GM19023 (cell line): ENCODE results near the gene SLC25A6.
"Not testable (repeated sequence)": the region's sequence is repeated elsewhere in the genome, so short reads cannot be mapped to it uniquely, and the experiment has no call there.

Experiments
- ATAC-seq: cut with Tn5 transposase; IDR thresholded peaks from one replicate; pipeline ENCODE4 v1.9.1; 2021; ENCODE audit warnings: mild to moderate bottlenecking, moderate library complexity; ENCODE audit not compliant: unreplicated experiment

The SLC25A6 gene

DNA sequence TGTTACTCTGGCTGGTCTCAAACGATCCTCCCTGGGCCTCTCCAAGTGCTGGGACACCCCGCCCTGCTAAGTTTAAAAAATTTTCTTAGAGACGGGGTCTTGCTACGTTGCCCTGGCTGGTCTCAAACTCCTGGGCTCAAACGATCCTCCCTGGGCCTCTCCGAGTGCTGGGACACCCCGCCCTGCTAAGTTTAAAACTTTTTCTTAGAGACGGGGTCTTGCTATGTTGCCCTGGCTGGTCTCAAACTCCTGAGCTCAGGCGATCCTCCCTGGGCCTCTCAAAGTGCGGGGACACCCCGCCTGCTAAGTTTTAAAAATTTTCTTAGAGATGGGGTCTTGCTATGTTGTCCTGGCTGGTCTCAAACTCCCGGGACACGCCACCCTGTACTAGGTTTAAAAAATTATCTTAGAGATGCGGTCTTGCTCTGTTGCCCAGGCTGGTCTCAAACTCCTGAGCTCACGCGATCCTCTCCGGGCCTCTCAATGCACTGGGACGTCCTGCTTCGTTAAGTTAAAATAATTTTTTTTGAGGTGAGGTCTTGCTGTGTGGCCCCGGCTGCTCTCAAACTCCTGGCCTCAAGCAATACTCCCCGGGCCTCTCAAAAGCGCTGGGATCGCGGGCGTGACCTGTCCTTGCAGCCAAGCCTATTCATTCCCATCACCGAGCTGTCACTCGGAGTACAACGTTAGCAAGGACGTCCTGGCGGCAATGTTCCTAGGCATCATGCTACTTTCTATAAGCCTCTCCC is 1.1 kb downstream of the SLC25A6 start:
- ATAC-seq = no peak

GRCh38 chrX:1389993-1390285 is 2.0 kb downstream of the SLC25A6 start:
- no peak for ATAC-seq

- ATAC-seq = no peak
Observed at GRCh38 chrX:1389181-1389992, 2.5 kb downstream of the SLC25A6 start.

GRCh38 chrX:1388651-1389050 is 3.3 kb downstream of the SLC25A6 start:
- ATAC-seq = no peak

GRCh38 chrX:1387141-1387776 is 4.7 kb downstream of the SLC25A6 start:
- ATAC-seq = no peak

GRCh38 chrX:1386338-1387127 is 5.4 kb downstream of the SLC25A6 start:
- no peak for ATAC-seq

DNA sequence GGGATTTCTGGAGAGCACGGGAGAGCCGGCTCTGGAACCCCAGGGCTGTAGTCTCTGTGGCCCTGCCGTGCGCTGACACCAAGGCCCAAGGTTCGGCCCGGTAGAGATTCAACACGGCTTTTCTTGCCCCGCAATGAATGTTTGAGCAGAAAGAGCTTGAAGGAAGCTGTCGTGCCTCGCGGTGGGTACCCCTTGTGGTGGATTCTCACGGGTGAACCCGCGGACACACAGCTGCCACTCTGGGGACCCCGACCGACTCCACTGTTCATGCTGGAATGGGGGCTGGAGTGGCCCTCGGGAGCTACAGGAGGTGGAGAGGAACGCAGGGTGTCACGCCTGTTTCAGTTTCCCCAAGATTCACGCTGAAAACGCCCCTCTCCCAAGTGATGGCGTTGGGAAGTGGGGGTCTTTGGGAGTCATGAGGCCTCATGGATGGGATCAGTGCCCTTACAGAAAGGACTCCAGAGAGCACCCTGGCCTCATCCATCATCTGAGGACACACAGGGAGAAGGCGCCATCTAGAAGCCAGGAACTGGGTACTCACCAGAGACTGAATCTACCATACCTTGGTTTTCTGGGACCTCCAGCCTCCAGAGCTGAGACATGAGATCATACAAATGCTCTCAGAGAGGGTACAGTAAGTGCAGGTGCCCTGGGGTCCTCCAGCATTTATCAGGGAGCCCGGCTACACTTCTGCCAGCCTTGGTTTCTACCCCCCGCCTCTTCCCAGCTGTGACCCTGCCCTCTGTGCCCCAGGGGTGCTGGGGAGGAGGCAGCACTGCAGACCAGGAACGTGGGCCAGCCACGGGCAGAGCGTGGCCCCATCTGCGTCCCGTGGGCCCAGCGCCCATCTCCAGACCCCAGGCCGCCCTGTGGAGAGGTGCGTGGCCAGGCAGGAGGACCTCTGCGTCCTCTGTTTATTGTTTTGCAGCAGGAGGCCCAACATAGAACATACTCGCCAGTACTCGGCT is 6.4 kb downstream of the SLC25A6 start:
- no peak for ATAC-seq

DNA sequence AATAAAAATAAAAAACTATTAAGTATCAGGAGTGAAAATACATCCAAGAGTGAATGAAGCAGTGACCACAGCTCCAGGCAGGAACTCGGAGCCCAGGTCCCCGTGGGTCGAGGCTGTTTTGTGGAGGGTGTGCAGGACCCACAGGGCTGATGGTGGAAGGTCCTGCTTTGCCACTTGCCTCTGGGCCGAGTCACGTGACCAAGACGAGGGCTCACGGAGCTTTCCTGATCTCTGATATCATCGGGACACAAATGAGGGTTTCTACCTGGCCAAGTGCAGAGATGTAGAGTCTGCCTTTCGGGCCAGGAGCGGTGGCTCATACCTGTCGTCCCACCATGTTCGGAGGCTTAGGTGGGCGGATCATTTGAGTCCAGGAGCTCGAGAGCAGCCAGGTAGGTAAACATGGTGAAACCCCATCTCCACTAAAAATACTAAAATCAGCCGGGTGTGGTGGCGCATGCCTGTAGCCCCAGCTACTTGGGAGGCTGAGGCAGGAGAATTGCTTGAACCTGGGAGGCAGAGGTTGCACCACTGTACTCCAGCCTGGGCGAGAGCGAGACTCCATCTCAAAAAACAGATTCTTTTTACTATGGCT is 7.2 kb downstream of the SLC25A6 start:
- no peak for ATAC-seq

DNA sequence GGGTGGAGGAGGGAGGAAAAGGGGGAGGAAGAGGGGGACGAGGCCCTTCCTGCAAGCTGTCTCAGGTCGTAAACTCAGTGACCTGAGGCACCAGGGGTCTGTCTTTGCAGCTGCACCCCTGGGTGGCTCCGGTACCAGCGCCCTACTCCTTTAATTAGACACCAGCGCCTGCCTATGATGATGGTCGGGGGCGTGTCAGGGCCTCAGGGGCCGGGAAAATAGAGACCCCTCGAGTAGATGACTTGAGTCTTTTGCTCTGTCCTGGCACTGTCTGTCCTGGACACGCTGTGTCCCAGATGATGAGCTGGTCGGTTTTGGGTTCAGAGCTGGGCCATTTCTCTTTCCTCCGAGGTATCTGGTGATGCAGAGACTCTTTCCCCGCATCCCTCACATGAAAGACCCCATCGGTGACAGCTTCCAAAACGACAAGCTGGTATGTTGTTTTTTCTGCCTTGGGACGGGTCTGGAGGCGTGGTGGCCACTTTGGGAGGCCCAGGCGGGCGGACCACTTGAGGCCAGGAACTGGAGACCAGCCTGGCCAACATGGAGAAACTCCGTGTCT is 11.2 kb downstream of the SLC25A6 start:
- no peak for ATAC-seq

DNA sequence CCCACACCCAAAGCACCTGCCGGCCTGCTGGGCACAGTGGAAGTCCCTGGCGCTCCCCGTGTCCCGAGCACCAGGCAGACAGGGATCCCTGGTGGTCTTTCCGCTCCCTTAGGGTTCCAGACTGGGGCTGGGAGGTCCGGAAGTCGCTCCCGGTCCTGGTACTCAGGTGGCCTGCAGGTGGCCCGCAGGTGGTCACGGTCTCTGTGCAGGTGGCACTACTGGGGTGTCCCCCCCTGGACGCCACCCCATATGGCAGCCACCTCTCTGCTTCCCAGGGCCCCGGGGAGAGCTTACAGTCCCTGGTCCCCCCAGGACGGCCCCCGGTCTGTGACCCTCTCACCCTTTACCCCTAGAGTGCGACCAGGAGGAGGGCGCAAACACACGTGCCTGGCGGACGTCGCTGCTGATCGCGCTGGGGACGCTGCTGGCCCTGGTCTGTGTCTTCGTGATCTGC is 13.6 kb downstream of the SLC25A6 start:
- no peak for ATAC-seq

GRCh38 chrX:1368385-1368698 is 23.6 kb downstream of the SLC25A6 start:
- no peak for ATAC-seq

DNA sequence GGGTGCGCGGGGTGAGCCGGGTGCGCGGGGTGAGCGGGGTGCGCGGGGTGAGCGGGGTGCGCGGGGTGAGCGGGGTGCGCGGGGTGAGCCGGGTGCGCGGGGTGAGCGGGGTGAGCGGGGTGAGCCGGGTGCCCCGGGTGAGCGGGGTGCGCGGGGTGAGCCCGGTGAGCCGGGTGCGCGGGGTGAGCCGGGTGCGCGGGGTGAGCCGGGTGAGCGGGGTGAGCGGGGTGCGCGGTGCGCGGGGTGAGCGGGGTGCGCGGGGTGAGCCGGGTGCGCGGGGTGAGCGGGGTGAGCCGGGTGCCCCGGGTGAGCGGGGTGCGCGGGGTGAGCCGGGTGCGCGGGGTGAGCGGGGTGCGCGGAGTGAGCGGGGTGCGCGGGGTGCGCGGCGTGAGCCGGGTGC is 25.6 kb downstream of the SLC25A6 start:
- ATAC-seq = not testable (repeated sequence)

- ATAC-seq = no peak
Observed at GRCh38 chrX:1361910-1362309, 30.0 kb downstream of the SLC25A6 start.

DNA sequence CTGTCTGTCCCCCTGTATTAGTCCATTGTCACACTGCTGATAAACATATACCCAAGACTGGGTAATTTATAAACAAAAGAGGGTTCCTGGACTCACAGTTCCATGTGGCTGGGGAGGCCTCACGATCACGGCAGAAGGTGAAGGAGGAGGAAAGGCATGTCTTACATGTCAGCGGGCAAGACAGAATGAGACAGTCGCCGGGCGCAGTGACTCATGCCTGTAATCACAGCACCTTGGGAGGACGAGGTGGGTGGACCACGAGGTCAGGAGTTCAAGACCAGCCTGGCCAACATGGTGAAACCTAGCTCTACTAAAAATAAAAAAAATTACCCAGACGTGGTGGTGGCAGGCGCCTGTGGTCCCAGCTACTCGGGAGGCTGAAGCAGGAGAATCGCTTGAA is 30.6 kb downstream of the SLC25A6 start:
- no peak for ATAC-seq

- ATAC-seq = no peak
Observed at GRCh38 chrX:1360171-1360570, 31.7 kb downstream of the SLC25A6 start.

DNA sequence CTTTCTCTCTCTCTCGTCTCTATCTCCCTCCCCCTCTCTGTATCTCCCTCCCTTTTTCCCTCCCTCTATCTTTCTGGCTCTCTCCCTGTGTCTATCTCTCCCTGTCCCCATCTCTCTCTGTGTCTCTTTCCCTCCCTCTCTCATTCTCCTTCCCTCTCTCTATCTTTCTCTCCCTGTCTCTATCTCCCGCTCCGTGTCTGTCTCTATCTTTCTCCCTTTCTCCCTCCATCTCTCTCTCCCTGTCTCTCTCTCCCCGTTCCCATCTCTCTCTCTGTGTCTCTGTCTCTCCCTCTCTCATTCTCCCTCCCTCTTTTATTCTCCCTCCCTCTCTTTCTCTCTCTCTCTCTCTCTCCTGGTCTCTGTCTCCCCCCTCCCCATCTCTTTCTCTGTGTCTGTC is 32.4 kb downstream of the SLC25A6 start:
- ATAC-seq = no peak

GRCh38 chrX:1358793-1359476 is 33.0 kb downstream of the SLC25A6 start:
- ATAC-seq = no peak

DNA sequence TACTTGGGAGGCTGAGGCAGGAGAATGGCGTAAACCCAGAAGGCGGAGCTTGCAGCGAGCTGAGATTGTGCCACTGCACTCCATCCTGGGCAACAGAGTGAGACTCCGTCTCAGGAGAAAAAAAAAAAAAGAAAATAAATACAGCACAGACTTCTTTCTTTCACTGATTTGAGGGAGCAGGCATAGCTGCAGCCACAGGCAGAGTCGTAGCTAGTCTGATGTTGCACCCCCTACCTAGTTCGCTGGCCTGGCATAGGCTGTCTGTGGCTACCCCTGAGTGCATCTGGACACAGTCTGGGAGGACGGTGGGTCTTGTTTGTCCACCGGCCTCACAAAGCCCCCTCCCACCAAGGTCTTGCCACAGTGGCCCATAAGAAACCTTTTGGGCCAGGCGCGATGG is 33.9 kb downstream of the SLC25A6 start:
- no peak for ATAC-seq
